Measurements from ENCODE around the gene RBPMS2. TPM values are rescaled to one million over a fixed set of nuclear protein-coding genes. Genes with fewer than 3 reads are reported as not detected.

RBPMS2 gene
- polyA plus RNA-seq, 1 donor from 2014 or later: not detected

DNA sequence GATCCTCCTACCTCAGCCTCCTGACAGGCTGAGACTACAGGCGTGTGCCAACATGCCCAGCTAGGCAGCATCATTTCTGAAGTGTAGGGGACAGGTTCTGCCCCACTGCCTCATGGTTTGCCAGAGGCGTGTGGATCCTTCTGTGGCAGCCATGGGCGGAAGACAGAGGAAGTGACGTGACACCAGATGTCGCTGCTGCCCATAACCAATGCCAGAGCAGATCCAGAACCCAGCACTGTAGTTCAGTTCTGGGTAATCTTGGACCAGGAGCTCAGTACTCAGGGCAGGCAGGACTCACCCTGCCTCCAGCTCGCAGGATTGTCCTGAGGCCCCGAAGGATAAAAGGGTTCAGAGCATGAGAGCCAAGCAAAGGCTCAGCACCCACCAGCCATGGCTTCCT, 8.2 kb downstream of the RBPMS2 start:
- Histone ChIP-seq H3K4me2 (ENCODE audit: low read length) (no peak overlapping the region), H3K9me3 (ENCODE audit: low read length) (no peaks in the 10 kb centered on the region), H3K9ac (ENCODE audit: low read length) (no peak overlapping the region), H3K36me3 (ENCODE audit: insufficient read depth, low read length) (no peaks in the 10 kb centered on the region), H3K9me2 (ENCODE audit: insufficient read depth, low read length) (no peaks in the 10 kb centered on the region), H3F3A (ENCODE audit: insufficient read depth, low read length, poor library complexity, severe bottlenecking) (no peaks in the 10 kb centered on the region), H4K20me1 (ENCODE audit: insufficient read depth) (no peaks in the 10 kb centered on the region), H2AFZ (ENCODE audit: low read depth, low read length) (no peak overlapping the region), H3K79me2 (replicated peaks; ENCODE audit: insufficient read depth, low read length) (no peaks in the 10 kb centered on the region), H3K27me3 (ENCODE audit: insufficient read depth, low read depth, low read length) (no peaks in the 10 kb centered on the region), H3K27ac (ENCODE audit: low read length) (no peak overlapping the region), H3K4me3 (ENCODE audit: low read length) (no peak overlapping the region)
- TF ChIP-seq EZH2 (IDR thresholded peaks at IDR 0.05; ENCODE audit: borderline replicate concordance, insufficient read depth, low read length, poor library complexity, severe bottlenecking): no peak
- TF ChIP-seq, protein P1, sequence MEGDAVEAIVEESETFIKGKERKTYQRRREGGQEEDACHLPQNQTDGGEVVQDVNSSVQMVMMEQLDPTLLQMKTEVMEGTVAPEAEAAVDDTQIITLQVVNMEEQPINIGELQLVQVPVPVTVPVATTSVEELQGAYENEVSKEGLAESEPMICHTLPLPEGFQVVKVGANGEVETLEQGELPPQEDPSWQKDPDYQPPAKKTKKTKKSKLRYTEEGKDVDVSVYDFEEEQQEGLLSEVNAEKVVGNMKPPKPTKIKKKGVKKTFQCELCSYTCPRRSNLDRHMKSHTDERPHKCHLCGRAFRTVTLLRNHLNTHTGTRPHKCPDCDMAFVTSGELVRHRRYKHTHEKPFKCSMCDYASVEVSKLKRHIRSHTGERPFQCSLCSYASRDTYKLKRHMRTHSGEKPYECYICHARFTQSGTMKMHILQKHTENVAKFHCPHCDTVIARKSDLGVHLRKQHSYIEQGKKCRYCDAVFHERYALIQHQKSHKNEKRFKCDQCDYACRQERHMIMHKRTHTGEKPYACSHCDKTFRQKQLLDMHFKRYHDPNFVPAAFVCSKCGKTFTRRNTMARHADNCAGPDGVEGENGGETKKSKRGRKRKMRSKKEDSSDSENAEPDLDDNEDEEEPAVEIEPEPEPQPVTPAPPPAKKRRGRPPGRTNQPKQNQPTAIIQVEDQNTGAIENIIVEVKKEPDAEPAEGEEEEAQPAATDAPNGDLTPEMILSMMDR (IDR thresholded peaks at IDR 0.05; ENCODE audit: poor library complexity, severe bottlenecking): no peak
- no peak for TF ChIP-seq REST (IDR thresholded peaks at IDR 0.05; ENCODE audit: borderline replicate concordance)
- no peak for TF ChIP-seq EP300 (conservative IDR thresholded peaks at IDR 0.05; ENCODE audit: poor library complexity, severe bottlenecking)
- TF ChIP-seq POLR2AphosphoS5 (IDR thresholded peaks at IDR 0.05): no peak
- no peak for TF ChIP-seq TAF1 (IDR thresholded peaks at IDR 0.05; ENCODE audit: low read depth)
- no peak for TF ChIP-seq SMC3 (conservative IDR thresholded peaks at IDR 0.05; ENCODE audit: poor library complexity)
- no peak for TF ChIP-seq RAD21 (conservative IDR thresholded peaks at IDR 0.05)
- no peak for TF ChIP-seq MXI1 (conservative IDR thresholded peaks at IDR 0.05; ENCODE audit: poor library complexity, severe bottlenecking)

DNA sequence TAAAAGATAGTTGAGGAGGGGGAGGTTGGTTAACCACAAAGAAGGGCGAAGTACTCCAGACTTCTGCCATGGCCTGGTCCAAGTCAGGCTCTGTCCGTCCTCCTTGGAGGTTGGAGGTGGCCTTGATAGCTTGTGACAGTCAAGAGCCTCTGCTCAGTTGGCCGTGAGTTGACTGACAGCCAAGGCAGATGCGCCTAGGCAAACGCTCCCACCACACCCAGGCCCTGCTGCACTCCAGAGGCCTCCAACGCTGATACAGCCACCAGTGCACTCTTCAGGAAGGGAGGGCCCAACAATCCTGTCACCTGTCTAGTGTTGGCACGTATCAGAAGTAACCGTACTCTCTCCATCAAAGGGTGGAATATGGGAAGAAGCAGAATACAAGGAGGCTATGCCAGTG, 9.3 kb downstream of the RBPMS2 start:
- Histone ChIP-seq H3K9ac (ENCODE audit: low read length) (no peak overlapping the region), H3K27ac (ENCODE audit: low read length) (no peak overlapping the region), H3K79me2 (replicated peaks; ENCODE audit: insufficient read depth, low read length) (no peaks in the 10 kb centered on the region), H3K9me3 (ENCODE audit: low read length) (no peaks in the 10 kb centered on the region), H4K20me1 (ENCODE audit: insufficient read depth) (no peaks in the 10 kb centered on the region), H2AFZ (ENCODE audit: low read depth, low read length) (no peak overlapping the region), H3K9me2 (ENCODE audit: insufficient read depth, low read length) (no peaks in the 10 kb centered on the region), H3K36me3 (ENCODE audit: insufficient read depth, low read length) (no peaks in the 10 kb centered on the region), H3K27me3 (ENCODE audit: insufficient read depth, low read depth, low read length) (no peaks in the 10 kb centered on the region), H3K4me2 (ENCODE audit: low read length) (no peak overlapping the region), H3F3A (ENCODE audit: insufficient read depth, low read length, poor library complexity, severe bottlenecking) (no peaks in the 10 kb centered on the region), H3K4me3 (ENCODE audit: low read length) (no peak overlapping the region)
- TF ChIP-seq RAD21 (conservative IDR thresholded peaks at IDR 0.05): no peak
- no peak for TF ChIP-seq SMC3 (conservative IDR thresholded peaks at IDR 0.05; ENCODE audit: poor library complexity)
- no peak for TF ChIP-seq TAF1 (IDR thresholded peaks at IDR 0.05; ENCODE audit: low read depth)
- TF ChIP-seq, protein P1 (IDR thresholded peaks at IDR 0.05; ENCODE audit: poor library complexity, severe bottlenecking): no peak
- no peak for TF ChIP-seq REST (IDR thresholded peaks at IDR 0.05; ENCODE audit: borderline replicate concordance)
- TF ChIP-seq EZH2 (IDR thresholded peaks at IDR 0.05; ENCODE audit: borderline replicate concordance, insufficient read depth, low read length, poor library complexity, severe bottlenecking): no peak
- TF ChIP-seq EP300 (conservative IDR thresholded peaks at IDR 0.05; ENCODE audit: poor library complexity, severe bottlenecking): no peak
- TF ChIP-seq MXI1 (conservative IDR thresholded peaks at IDR 0.05; ENCODE audit: poor library complexity, severe bottlenecking): no peak
- no peak for TF ChIP-seq POLR2AphosphoS5 (IDR thresholded peaks at IDR 0.05)
